DMS153 (cell line): ENCODE data around the gene SREK1.
"Not testable (repeated sequence)": the region's sequence is repeated elsewhere in the genome, so short reads cannot be mapped to it uniquely, and the experiment has no call there.

Experiments
- DNase-seq: peaks from one replicate; lab custom pipeline; 2025; lab: John Stamatoyannopoulos, UW

The SREK1 gene, protein sequence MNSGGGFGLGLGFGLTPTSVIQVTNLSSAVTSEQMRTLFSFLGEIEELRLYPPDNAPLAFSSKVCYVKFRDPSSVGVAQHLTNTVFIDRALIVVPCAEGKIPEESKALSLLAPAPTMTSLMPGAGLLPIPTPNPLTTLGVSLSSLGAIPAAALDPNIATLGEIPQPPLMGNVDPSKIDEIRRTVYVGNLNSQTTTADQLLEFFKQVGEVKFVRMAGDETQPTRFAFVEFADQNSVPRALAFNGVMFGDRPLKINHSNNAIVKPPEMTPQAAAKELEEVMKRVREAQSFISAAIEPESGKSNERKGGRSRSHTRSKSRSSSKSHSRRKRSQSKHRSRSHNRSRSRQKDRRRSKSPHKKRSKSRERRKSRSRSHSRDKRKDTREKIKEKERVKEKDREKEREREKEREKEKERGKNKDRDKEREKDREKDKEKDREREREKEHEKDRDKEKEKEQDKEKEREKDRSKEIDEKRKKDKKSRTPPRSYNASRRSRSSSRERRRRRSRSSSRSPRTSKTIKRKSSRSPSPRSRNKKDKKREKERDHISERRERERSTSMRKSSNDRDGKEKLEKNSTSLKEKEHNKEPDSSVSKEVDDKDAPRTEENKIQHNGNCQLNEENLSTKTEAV

GRCh38 chr5:66144074-66144833 is at the start of gene SREK1:
Gene SREK1, plus strand, starts transcription at chr5:66144300. Its CDS starts 77 bp downstream, at chr5:66144377.
- peak; percentile 69 for DNase-seq

DNA sequence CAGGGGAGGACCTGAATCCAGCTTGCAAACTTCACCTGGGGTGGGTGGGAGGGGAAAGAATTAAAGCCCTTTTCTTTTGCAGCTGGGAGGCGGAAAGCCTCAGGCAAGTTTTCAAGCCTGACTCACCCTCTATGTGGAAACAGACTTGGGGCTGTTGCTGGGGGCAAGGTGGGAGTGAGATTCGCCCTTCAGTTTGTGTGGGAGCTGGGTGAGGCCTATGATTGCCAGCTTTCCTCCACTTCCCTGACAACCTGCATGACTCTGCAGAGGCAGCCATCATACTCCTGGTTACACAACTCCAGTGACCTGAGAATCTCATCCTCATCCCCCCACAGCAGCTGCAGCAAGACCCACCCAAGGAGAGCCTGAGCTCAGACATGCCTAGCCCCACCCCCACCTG is 43.2 kb upstream of the SREK1 start:
- no peak for DNase-seq

- no peak for DNase-seq
Measured at GRCh38 chr5:66113160-66113559, 30.9 kb upstream of the SREK1 start.

DNA sequence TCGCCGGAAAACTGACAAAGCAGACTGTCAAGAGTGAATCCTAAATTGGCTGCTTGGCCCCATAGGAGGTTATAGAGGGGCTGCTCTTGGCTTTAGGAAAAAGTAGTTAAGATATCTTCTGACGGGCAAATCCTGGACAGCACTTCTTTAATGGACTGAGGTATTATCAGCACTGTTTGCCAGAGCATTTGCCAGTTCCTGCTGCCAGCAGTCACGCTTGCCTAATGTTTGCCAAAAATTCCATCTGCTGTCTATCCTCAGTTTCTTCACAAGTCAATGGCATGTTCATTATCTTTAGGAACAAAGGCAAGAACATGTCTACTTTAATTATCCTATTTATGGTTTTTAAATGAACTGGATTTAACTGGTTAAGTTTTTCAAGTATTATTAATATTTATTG is 25.8 kb upstream of the SREK1 start:
- DNase-seq, result no peak

GRCh38 chr5:66122379-66123034 is 21.6 kb upstream of the SREK1 start:
- DNase-seq, result no peak

- no peak for DNase-seq
Measured at GRCh38 chr5:66129144-66129543, 15.0 kb upstream of the SREK1 start.

GRCh38 chr5:66130493-66130892 is 13.6 kb upstream of the SREK1 start:
- no peak for DNase-seq

GRCh38 chr5:66134407-66134861 is 9.7 kb upstream of the SREK1 start:
- DNase-seq, result no peak

GRCh38 chr5:66136053-66136452 is 8.0 kb upstream of the SREK1 start:
- DNase-seq, result no peak

DNA sequence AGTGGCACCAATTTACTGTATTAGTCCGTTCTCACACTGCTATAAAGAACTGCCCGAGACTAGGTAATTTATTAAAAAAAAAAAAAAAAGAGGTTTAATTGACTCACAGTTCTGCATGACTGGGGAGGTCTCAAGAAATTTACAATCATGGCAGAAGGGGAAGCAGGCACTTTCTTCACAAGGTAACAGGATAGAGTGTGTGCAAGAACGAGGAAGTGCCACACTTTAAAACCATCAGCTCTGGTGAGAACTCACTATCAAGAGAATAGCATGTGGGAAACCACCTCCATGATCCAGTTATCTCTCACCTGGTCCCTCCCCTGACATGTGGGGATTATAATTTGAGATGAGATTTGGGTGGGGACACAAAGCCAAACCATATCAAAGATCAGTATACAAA is 7.2 kb upstream of the SREK1 start:
- DNase-seq, result not testable (repeated sequence)

DNA sequence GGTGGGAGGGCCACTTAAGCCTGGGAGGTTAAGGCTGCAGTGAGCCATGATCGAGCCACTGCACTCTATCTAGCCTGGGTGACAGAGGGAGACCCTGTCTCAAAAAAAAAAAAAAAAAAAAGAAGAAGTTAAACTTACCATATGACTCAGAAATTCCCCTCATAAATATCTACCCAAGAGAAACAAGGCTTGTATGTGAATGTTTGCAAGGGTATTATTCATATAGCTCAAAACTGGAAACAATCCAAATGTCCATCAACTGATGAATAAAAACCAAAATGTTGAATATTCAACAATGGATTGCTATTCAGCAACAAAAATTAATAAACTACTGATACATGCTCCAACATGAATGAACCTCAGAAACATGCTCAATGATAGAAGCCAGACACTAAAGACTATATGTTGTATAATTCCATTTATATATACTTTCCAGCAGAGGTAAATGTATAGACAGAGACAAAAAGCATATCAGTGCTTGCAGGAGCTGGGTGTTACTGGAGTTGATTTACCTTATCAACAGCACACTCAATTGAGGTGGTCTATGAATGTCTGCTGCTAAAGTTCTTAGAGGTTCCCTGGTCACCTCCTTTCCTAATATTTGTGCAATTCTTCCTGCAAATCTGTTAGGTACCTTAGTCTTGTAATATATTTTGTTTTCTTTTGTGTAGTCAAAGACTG is 5.3 kb upstream of the SREK1 start:
- no peak for DNase-seq

GRCh38 chr5:66139318-66139712 is 4.8 kb upstream of the SREK1 start:
- no peak for DNase-seq

- DNase-seq, result no peak
Measured at GRCh38 chr5:66142417-66142816, 1.7 kb upstream of the SREK1 start.

GRCh38 chr5:66143473-66144073 is 527 bp upstream of the SREK1 start:
- DNase-seq, result no peak

DNA sequence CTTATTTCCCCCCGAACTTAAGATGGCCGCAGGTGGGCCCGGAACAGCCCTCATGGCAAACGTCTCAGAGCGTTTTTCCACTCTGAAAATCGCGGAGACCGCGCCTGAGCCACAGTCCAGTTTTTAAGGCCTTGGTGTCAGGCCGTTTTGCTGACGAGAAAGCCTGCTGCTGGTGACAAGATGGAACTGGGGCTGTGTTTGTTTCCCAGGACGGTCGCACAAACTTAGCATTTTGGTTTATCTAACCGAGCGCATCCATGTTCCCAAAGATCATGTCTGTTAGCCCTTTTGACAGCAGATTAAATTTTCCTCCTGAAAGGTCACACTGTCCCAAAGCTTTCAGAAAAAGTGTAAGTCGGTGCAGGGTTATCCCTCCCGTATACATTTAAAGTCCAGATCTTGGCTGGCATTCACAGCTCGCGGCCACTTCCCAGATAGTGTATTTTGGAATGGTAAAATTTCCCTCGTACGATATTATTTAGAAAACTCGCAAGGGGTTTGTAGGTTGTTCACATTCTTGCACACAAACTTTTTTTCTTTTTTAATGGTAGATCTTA is 812 bp downstream of the SREK1 start:
- DNase-seq, result no peak

GRCh38 chr5:66145737-66146136 is 1.6 kb downstream of the SREK1 start:
- no peak for DNase-seq

DNA sequence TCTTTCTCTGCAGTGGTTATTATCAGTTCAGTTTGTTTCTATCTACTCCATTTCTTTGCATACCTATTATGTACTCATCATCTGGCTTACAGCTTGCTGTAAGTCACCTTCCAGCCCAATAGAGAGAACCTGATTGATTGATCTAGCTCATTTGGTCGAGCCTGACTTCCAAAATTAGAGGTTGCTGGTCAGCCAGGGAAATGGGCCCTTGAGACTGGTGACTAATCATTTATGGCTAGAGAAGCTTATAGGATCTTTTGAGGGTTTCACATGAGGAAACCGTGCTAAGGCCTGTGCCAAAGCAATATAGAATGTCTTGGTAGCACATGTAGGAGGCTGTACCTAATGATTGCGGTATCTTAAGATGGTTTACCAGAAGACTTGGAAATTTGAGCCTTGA is 5.8 kb downstream of the SREK1 start:
- no peak for DNase-seq

DNA sequence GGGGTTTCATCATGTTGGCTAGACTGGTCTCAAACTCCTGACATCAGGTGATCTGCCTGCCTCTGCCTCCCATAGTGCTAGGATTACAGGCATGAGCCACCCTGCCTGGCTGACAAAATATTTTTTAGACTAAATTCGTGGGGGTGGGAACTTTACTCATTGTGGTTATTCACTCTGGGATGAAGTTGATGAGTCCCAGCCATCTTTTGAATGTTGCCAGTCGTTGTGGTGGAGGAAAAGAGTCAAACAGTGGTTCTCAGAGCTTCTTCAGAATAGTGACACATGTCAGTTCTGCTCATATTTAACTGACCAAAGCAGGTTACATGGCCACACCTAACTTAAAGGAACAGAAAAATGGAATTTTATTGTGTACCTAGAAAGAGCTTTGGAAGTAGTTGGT is 6.9 kb downstream of the SREK1 start:
- DNase-seq, result no peak

- no peak for DNase-seq
Measured at GRCh38 chr5:66151491-66151890, 7.4 kb downstream of the SREK1 start.

DNA sequence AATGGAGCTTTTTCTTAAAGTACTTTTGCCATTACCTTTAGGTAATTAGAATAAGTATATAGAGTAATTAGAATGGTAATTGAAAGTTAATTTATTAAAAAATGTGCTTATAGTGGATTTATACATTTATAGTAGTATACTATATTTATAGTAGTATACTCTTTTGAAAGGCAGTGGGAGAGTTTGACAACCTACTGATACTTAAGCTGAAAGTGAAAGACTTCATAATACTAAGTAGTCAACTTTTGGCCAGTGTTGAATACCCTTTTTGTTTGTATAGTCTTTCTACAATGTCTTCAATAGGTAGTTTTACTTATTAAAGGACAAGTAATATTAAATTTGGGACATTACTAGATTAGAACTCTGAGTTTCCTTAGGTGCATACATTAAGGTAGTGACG is 12.9 kb downstream of the SREK1 start:
- DNase-seq, result no peak

DNA sequence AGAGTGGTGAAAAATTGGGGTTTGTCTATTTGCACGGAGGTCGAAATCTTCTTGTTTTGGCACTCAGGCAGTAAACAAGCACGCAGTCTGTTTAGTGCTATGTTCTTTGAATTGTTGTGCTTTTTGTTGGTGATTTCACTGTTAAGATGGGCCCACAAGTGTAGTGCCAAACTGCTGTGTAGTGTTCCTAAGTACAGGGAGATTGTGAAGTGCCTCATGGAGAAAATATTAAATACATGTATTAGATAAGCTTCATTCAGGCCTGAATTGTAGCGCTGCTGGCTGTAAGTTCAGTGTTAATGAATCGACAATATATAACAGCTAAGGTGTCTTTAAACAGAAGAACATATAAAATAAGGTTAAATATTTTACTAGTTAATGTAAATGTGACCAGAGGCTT is 17.3 kb downstream of the SREK1 start:
- no peak for DNase-seq
